ENCODE measurements around the gene WSCD2. TPM values are rescaled to one million over a fixed set of nuclear protein-coding genes. Genes with fewer than 3 reads are reported as not detected.

The WSCD2 gene
- polyA plus RNA-seq, 1 donor from 2014 or later: 5.8 TPM

DNA sequence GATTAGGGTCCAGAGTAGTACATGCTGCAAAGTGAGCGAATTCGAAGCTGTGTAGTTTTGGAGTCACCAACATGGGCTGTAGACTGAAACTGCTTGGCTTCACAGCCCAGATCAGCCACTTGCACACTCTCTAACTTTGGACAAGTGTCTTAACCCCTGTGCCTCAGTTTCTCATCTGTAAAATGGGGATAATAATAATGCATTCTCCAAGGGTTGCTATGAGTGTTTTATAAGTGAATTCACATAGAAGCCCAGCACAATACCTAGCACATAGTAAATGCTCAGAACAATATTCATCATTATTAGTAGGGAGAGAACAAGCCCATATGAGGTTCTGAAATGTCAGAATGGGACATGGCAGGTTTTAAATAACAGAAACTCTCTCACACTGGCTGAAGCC is 10.4 kb downstream of the WSCD2 start:
- Histone ChIP-seq H3K79me2 (replicated peaks; ENCODE audit: insufficient read depth, low read length) (no peaks in the 10 kb centered on the region), H4K20me1 (ENCODE audit: insufficient read depth) (no peaks in the 10 kb centered on the region), H3K4me2 (ENCODE audit: low read length) (no peak overlapping the region), H3K27ac (ENCODE audit: low read length) (no peak overlapping the region), H3F3A (ENCODE audit: insufficient read depth, low read length, poor library complexity, severe bottlenecking) (no peaks in the 10 kb centered on the region), H2AFZ (ENCODE audit: low read depth, low read length) (no peak overlapping the region), H3K36me3 (ENCODE audit: insufficient read depth, low read length) (no peaks in the 10 kb centered on the region), H3K27me3 (ENCODE audit: insufficient read depth, low read depth, low read length) (no peaks in the 10 kb centered on the region), H3K4me3 (ENCODE audit: low read length) (no peak overlapping the region), H3K9ac (ENCODE audit: low read length) (no peak overlapping the region), H3K9me3 (ENCODE audit: low read length) (no peaks in the 10 kb centered on the region), H3K9me2 (ENCODE audit: insufficient read depth, low read length) (no peaks in the 10 kb centered on the region)
- TF ChIP-seq SMC3 (conservative IDR thresholded peaks at IDR 0.05; ENCODE audit: poor library complexity): no peak
- TF ChIP-seq, protein P1, sequence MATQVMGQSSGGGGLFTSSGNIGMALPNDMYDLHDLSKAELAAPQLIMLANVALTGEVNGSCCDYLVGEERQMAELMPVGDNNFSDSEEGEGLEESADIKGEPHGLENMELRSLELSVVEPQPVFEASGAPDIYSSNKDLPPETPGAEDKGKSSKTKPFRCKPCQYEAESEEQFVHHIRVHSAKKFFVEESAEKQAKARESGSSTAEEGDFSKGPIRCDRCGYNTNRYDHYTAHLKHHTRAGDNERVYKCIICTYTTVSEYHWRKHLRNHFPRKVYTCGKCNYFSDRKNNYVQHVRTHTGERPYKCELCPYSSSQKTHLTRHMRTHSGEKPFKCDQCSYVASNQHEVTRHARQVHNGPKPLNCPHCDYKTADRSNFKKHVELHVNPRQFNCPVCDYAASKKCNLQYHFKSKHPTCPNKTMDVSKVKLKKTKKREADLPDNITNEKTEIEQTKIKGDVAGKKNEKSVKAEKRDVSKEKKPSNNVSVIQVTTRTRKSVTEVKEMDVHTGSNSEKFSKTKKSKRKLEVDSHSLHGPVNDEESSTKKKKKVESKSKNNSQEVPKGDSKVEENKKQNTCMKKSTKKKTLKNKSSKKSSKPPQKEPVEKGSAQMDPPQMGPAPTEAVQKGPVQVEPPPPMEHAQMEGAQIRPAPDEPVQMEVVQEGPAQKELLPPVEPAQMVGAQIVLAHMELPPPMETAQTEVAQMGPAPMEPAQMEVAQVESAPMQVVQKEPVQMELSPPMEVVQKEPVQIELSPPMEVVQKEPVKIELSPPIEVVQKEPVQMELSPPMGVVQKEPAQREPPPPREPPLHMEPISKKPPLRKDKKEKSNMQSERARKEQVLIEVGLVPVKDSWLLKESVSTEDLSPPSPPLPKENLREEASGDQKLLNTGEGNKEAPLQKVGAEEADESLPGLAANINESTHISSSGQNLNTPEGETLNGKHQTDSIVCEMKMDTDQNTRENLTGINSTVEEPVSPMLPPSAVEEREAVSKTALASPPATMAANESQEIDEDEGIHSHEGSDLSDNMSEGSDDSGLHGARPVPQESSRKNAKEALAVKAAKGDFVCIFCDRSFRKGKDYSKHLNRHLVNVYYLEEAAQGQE (IDR thresholded peaks at IDR 0.05; ENCODE audit: borderline replicate concordance): no peak
- no peak for TF ChIP-seq RAD21 (conservative IDR thresholded peaks at IDR 0.05)
- TF ChIP-seq EZH2 (IDR thresholded peaks at IDR 0.05; ENCODE audit: borderline replicate concordance, insufficient read depth, low read length, poor library complexity, severe bottlenecking): no peak
- TF ChIP-seq MXI1 (conservative IDR thresholded peaks at IDR 0.05; ENCODE audit: poor library complexity, severe bottlenecking): no peak
- TF ChIP-seq TAF1 (IDR thresholded peaks at IDR 0.05; ENCODE audit: low read depth): no peak
- TF ChIP-seq, protein P2, sequence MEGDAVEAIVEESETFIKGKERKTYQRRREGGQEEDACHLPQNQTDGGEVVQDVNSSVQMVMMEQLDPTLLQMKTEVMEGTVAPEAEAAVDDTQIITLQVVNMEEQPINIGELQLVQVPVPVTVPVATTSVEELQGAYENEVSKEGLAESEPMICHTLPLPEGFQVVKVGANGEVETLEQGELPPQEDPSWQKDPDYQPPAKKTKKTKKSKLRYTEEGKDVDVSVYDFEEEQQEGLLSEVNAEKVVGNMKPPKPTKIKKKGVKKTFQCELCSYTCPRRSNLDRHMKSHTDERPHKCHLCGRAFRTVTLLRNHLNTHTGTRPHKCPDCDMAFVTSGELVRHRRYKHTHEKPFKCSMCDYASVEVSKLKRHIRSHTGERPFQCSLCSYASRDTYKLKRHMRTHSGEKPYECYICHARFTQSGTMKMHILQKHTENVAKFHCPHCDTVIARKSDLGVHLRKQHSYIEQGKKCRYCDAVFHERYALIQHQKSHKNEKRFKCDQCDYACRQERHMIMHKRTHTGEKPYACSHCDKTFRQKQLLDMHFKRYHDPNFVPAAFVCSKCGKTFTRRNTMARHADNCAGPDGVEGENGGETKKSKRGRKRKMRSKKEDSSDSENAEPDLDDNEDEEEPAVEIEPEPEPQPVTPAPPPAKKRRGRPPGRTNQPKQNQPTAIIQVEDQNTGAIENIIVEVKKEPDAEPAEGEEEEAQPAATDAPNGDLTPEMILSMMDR (IDR thresholded peaks at IDR 0.05; ENCODE audit: poor library complexity, severe bottlenecking): no peak
- no peak for TF ChIP-seq POLR2AphosphoS5 (IDR thresholded peaks at IDR 0.05)
- no peak for TF ChIP-seq EP300 (conservative IDR thresholded peaks at IDR 0.05; ENCODE audit: poor library complexity, severe bottlenecking)

DNA sequence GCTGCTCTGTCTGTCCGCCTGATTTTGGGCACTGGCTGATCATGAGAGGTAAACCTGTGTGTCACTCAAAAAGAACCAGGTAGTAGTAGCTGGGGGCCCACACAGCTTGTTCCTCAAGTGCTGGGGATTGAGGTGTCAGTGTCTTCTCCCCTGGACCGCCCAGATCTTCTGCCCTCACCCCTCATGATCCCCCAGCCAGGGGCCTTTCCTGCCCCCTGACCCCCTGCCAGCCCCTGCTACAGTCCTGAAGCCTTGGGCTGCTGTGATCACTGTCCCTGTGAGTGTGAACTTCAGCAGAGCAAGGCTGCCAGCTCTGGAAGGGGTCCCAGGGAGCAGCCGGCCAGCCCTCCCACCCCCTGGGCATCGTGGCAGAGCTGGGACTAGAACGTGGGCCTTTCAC is 11.4 kb downstream of the WSCD2 start:
- H3K36me3 ChIP-seq (ENCODE audit: insufficient read depth, low read length): no peaks in the 10 kb centered on the region
- H3K9me3 ChIP-seq (ENCODE audit: low read length): no peaks in the 10 kb centered on the region
- H3K9me2 ChIP-seq (ENCODE audit: insufficient read depth, low read length): no peaks in the 10 kb centered on the region
- no peak overlapping the region for H3K4me3 ChIP-seq (ENCODE audit: low read length)
- H3F3A ChIP-seq (ENCODE audit: insufficient read depth, low read length, poor library complexity, severe bottlenecking): no peaks in the 10 kb centered on the region
- H3K27ac ChIP-seq (ENCODE audit: low read length): no peak overlapping the region
- no peak overlapping the region for H3K9ac ChIP-seq (ENCODE audit: low read length)
- no peak overlapping the region for H3K4me2 ChIP-seq (ENCODE audit: low read length)
- H3K79me2 ChIP-seq (replicated peaks; ENCODE audit: insufficient read depth, low read length): no peaks in the 10 kb centered on the region
- H3K27me3 ChIP-seq (ENCODE audit: insufficient read depth, low read depth, low read length): no peaks in the 10 kb centered on the region
- TF ChIP-seq RAD21 (conservative IDR thresholded peaks at IDR 0.05) (no peak), EZH2 (IDR thresholded peaks at IDR 0.05; ENCODE audit: borderline replicate concordance, insufficient read depth, low read length, poor library complexity, severe bottlenecking) (no peak), EP300 (conservative IDR thresholded peaks at IDR 0.05; ENCODE audit: poor library complexity, severe bottlenecking) (no peak), POLR2AphosphoS5 (IDR thresholded peaks at IDR 0.05) (no peak), TAF1 (IDR thresholded peaks at IDR 0.05; ENCODE audit: low read depth) (no peak), MXI1 (conservative IDR thresholded peaks at IDR 0.05; ENCODE audit: poor library complexity, severe bottlenecking) (no peak), SMC3 (conservative IDR thresholded peaks at IDR 0.05; ENCODE audit: poor library complexity) (no peak)
- TF ChIP-seq, protein P1 (IDR thresholded peaks at IDR 0.05; ENCODE audit: borderline replicate concordance): no peak
- TF ChIP-seq, protein P2 (IDR thresholded peaks at IDR 0.05; ENCODE audit: poor library complexity, severe bottlenecking): no peak
- no peaks in the 10 kb centered on the region for H4K20me1 ChIP-seq (ENCODE audit: insufficient read depth)
- no peak overlapping the region for H2AFZ ChIP-seq (ENCODE audit: low read depth, low read length)

Data from neural cell (in vitro differentiated cells).